ENCODE measurements around the gene PARVG. TPM values are rescaled to one million over a fixed set of nuclear protein-coding genes. Genes with fewer than 3 reads are reported as not detected.

The PARVG gene
- polyA plus RNA-seq, 4 donors = 2.0 to 3.0 (median 2.3) TPM

DNA sequence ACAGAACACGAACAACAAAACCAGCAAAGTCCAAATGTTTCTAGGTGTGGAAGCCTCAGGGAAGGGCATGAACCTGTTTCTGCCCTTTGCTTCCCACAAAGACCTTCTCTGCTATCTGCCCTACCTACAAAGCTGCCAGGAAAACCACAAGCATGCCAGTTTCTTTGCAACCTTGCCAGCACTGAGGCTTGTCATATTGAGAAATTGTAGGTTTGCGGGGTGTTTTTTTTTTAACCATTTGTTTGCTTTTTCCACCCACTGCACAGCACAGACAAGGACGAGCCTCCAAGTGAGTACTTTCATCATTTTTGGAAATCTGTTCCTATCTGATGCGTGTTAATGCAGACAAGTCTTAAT is 12.8 kb downstream of the PARVG start:
- DNase-seq (ENCODE audit: low read depth in 4 of 4, low spot score in 2 of 4) = no peak

DNA sequence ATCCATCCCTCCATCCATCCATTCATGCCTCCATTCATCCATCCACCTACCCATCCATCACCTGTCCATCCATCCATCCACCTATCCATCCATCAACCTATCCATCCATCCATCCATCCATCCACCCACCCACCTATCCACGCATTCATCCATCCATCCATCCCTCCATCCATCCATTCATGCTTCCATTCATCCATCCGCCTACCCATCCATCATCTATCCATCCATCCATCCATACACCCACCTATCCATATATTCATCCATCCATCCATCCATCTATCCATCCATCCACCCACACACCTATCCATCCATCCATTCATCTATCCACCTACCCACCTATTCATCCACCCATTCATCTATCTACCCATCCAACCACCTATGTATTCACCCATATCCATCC is 13.8 kb downstream of the PARVG start:
- DNase-seq (ENCODE audit: low read depth in 4 of 4, low spot score in 2 of 4) = no peak

DNA sequence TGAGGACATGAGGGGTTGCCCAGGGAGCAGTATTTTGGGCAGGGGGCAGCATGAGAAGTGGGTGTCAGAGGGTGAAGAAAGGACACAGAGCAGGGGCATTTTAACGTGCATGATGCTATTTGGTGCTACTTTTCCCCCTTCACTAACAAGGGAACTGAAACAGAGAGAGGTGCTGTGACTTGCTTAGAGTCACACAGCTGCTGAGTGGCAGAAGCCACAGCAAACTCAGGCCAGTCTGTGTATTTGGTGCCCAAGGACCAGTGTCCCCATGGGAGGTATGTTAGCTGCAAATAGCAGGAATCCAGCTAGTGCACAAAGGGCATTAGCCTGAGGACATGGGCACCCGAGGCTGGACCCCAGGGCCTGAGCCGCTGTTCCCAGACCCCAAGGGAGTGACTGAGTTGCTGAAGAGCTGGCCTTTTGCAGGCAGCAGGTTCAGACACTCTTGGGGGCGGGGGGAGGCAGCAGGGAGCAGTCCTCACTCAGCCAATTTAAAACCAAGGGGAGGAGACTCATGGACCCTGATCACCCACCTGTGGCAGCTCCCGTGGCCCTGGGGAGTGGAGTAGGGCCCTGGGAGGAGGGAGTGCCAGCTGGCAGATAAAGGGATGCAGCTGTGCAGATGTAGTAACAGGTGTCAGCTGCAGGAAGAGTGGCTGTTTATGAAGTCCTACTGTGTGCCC is 14.6 kb downstream of the PARVG start:
- DNase-seq (ENCODE audit: low read depth in 4 of 4, low spot score in 2 of 4) = no peak

DNA sequence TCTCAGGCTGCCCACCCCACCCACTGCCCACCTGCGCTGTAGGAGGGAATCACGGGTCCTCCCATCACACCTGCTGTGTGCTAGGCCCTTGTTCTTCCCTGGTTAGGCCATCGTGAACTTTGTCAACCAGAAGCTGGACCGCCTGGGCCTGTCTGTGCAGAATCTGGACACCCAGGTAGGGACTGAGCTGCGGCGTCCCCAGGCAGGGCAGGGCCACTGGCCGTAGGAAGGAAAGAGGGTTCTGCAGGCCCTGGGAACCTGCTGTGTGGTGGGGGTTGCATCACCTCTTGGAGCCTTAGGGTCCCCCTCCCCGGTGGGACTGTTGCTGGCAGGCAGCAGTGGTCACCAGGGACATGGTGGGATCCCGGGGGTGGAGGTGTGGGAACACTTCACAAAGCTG is 15.5 kb downstream of the PARVG start:
- DNase-seq (ENCODE audit: low read depth in 4 of 4, low spot score in 2 of 4) = no peak

DNA sequence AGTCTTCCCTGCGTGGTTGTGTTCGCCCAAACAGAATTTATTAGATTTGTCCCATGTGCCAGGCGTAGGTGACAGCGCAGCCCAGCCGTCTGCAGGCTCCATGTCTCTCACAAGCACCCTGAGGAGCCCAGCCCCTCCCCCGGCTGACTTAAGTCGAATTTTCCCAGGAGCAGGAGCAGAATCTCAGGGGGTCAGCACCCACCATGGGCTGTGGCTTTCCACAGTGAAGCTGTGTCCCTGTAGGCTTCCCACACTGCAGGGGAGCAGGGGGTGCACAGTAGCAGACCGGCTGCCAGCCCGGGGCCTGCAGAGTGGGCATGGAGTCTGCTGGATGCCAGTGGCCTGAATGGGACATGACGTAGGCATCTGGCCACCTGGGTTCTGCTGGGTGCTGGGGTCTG is 16.0 kb downstream of the PARVG start:
- DNase-seq (ENCODE audit: low read depth in 4 of 4, low spot score in 2 of 4) = no peak

DNA sequence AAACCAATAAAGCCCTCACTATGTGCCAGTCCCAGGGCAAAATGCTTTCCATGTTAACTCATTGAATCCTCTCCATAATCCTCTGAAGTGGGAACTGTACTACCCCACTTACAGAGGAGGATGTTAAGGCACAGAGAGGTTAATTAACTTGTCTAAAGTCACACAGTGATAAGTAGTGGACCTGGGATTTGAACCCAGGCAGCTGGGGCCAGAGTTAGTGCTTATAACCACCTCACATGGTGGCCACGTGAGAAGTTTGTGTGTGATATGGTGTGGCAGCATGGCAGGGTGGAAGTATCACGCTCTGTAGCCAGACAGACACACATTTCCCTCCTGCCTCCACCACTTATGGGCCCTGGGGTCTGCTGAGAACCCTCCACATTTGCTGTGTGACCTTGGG is 16.5 kb downstream of the PARVG start:
- DNase-seq (ENCODE audit: low read depth in 4 of 4, low spot score in 2 of 4) = no peak

DNA sequence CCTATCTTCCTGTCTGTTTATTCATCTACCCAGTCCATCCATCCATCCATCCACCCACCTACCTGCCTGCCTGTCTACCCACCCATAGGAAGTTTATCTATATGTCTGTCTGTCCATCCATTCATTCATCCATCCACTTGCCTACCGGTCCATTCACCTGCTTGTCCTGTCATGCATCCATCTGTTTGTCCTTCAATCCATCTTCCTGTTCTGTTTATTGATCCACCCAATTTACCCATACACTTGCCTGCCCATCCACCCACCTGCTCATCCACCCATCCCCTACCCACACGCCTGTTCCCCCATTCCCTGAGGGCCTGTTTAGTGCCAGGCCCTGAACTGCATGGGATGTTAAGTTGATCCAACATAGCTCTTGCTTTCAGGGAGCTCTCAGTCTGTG is 18.4 kb downstream of the PARVG start:
- no peak for DNase-seq (ENCODE audit: low read depth in 4 of 4, low spot score in 2 of 4)

DNA sequence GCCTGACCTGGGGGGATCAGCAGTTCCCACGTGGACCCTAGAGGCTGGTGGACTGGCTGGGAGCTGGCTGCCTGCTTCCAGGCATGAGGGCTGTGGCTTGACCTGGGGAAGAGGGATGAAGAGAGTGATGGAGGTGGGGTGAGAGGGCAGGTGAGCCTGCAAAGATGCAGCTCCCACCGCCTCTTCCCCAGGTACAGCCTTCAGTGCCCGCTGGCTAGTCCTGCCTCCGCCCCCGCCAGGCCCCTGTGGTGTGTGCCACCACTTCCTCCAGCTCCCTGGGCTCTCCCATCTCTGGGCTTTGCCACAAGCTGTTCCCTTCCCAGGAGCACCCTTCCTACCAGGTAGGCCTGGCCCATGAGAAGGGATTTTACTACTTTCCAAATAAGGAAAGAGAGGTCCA is 19.1 kb downstream of the PARVG start:
- DNase-seq (ENCODE audit: low read depth in 4 of 4, low spot score in 2 of 4) = no peak

DNA sequence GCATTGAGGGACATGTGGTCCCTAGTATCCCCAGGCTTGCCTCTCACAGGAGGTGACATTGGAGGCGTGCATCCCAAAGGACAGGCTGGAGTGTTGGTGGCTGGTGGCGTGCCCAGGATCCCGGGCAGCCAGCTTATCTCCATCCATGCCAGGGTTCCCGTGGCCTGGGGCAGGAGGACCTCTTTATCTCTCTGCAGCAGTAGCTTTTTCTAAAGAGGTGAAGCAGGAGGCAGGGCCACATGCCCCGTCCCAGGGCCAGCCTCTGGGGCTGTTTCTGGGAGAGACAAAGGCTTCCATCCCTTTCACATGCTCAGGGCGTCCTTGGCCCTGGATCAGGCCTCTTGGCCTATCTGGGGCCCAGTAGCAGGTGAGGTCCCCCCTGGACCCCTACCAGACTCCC is 19.7 kb downstream of the PARVG start:
- no peak for DNase-seq (ENCODE audit: low read depth in 4 of 4, low spot score in 2 of 4)

DNA sequence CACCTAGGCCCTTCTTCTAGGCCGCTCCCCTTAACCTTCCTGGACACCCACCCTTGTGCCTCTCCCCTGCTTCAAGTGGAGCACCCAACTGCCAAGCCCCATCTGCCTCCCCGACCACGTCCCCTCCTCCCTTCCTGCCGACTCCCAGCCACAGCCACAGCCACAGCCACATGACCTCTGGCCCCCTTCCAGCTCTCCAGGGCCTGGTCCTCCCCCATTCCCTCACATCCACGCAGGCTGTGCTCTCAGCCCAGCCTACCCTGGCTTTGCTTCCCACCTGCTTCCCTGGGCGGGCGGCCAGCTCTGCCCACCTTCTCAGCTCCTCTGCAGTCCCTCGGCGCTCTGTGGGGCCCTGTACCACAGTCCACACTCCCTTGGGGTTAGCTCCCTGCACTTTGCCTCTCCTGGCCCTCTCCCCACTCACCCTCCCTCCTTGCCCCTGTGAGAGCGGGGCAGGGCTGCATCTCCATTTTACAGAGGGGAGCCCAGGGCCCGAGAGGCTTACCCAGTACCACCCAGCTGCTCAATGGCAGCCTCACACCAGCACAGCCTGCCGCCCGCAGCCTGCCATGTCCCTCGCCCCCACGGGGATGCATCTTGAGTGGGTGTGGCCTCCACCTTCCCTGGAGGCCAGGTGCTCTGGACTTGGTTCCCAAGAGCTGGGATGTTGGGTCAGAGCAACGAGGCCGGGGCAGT is 20.3 kb downstream of the PARVG start:
- DNase-seq (ENCODE audit: low read depth in 4 of 4, low spot score in 2 of 4) = no peak

DNA sequence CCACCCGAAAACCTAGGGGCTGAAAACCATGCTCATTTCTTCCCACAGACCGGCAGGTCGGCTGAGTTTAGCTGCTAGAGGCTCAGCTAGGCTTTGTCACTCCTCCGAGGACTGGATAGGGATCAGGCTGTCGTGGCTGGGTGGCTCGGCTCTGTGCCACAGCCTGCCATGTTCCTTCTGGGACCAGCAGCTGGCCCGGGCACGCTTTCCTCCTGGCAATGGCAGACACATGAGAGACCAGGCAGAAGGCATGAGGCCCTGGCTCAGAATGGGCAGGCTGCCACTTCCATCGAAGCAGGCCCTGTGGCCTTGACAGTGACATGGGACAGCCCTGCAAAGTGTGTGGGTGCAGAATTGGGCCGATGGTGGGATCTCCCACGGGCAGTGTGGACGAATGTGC is 20.9 kb downstream of the PARVG start:
- no peak for DNase-seq (ENCODE audit: low read depth in 4 of 4, low spot score in 2 of 4)

DNA sequence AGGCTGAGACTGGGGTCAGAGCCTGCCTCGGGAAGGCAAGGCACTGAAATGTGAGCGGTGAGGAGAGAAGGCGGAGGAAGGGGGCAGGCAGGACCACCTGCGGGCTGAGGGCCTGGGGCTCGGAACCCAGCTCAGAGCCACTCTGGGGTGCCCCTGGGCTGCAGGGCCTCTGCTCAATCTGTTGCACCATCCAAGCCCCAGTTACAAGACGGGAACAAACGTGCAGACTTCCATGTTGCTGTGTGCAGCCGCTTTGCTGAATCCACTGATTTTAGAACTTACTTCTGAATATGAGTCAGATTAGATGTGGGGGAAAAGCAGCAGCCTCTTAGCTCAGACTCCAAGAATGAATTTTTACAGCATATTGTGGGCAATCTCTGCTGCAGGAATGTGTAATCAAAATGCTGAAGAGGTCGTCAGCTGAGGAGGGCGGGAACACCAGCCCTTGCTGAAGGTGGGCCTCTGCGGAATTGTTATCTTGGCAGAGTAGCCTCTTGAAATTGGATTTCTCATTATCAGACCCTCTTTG is 21.6 kb downstream of the PARVG start:
- no peak for DNase-seq (ENCODE audit: low read depth in 4 of 4, low spot score in 2 of 4)

DNA sequence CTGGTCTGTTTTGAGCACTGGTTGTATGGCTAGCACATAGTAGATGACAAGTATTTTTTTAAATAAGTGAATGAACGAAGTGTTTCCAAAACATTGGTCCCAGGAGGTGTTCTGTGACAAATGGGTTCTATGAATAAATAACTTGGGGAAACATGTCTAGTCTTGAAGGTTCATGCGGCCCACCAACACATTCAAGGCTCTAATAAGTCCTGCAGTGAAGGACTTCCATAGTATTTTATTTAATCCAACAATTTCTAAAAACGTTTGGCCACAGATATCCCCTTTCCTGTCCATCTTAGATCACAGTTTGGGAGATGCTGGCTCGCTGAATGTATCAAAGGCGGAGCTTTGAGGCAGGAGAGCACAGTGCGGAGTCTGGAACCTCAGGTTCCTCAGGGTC is 22.5 kb downstream of the PARVG start:
- no peak for DNase-seq (ENCODE audit: low read depth in 4 of 4, low spot score in 2 of 4)

DNA sequence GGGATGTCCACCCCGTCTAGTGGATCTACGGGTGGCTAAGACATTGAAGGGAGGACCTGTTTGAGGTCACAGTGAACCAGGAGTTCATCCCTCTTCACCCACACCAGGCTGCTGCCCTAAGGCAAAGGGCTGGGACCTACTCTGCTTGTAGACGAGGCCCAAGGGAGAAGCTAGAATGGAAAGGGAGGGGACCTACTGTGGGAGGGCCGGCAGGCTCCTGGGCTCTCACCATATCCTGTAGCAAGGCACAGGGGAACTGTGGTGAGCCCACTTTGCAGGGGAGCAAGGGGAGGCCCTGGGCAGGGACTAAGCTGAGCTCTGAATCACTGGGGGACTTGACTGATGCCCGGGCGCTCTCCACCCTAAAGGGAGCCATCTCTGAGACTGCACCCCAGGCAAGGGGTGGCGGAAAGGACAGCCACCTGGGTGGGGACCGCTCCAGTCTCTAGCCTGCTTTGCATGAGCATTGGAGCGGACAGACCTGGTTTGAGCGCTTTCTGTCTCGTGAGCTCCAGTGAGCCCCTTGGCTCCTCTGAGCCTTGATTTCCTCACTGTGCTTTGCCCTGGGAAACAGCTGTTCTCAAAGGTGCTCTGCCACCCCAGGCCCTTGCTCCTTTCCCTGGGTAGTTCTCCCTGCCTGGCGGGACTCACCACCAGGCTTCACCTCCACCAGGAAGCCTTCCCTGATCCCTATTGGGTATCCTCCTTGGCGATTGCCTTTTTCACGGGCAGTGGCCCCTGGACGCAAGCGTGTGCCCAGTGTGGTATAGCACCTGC is 24.2 kb downstream of the PARVG start:
- no peak for DNase-seq (ENCODE audit: low read depth in 4 of 4, low spot score in 2 of 4)

DNA sequence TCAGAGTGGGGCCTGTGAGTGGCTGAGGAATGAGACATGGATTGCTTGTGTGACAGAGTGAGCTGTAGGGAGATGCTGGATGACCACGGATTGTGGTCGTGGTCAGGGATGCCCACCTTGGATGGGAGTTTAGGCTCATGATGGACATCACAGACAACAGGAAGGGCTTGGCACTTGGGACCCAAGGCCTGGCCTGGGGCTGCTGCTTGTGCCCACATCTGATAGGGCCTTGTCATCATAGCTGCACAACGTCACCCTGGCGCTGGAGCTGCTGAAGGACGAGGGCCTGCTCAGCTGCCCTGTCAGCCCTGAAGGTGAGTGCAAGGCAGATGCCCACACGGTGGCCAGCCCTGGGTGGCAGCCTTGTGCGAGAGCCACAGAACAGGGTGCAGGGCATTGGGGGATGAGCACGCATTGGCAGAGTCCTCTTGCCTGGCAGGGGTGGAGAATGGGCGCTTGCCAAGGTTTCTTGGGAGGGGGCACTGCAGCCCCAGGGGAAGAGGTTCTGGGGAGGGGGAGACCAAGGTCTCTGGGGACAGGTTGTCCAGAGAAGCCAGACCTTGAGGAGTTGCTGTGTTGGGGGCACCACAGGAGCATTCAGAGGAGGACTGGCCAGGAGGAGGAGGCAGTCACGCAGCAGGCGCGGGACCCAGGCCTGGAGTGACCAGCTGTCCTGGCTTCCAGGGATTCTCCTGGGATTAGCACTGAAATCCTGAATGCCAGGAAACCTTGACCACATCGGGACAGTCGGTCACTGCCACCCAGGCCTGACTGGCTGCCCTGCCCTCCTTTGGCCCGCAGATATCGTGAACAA is 25.0 kb downstream of the PARVG start:
- no peak for DNase-seq (ENCODE audit: low read depth in 4 of 4, low spot score in 2 of 4)

DNA sequence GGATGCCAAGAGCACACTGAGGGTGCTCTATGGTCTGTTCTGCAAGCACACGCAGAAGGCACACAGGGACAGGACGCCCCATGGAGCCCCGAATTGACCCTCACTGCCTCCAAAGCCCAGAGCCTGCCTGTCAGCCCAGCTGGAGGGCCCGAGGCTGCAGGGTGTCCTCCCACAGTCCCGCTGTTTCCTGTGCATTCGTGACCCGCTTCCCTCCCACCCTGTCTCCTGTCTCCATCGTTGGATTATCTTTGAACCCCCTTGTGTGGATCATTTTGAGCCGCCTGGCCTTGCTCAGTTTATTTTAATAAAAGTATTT is 25.6 kb downstream of the PARVG start:
- DNase-seq (ENCODE audit: low read depth in 4 of 4, low spot score in 2 of 4) = no peak

DNA sequence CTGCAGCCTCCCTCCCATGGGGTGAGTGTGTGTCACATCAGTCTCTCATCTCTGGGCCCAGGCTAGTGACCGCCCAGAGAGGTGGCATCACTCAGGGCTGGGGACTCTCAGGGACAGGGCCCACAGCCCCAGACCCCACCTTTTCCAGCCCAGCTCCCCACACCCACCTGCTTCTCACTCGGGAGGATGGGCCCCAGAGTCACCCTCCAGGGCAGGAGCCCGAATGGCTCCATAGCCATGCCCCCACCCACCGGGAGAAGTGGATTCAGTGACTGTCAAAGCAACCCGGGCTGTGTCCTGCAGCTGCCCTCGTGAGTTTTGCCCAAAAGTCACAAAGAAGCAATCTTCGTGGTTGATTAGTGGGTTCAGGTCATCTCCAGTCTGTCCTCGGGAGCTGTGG is 26.0 kb downstream of the PARVG start:
- no peak for DNase-seq (ENCODE audit: low read depth in 4 of 4, low spot score in 2 of 4)

DNA sequence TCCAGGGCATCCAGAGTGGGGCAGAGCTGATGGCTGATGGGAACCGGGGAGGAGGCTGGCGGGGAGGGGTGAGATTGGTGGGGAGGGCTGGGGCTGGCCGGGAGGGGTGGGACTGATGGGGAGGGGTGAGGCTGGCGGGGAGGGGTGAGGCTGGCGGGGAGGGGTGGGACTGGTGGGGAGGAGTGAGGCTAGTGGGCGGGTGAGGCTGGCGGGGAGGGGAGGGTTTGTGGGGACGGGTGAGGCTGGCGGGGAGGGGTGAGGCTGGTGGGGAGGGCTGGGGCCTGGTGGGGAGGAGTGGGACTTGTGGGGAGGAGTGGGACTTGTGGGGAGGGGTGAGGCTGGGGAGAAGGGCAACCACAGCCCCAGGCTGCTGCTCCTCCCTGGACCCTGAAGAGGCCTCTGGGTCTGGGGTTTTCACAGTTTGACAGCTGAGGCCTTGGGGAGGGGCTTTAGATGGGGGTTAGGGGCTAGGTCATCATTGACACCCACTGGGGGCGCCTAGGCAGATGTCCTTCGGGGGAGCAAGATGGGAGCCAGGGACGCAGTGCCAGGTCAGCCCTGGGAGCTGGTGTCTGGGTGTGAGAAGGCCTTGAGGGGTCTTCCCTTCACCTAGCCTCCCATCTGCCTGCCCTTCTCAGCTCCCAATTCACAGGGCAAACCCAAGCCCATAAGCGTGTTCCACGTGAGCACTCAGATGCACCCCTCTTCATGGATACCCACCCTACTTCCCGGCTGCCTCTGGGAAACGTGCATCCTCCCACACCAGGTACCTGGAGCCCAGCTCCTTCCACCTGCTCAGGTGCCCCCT is 26.7 kb downstream of the PARVG start:
- no peak for DNase-seq (ENCODE audit: low read depth in 4 of 4, low spot score in 2 of 4)

DNA sequence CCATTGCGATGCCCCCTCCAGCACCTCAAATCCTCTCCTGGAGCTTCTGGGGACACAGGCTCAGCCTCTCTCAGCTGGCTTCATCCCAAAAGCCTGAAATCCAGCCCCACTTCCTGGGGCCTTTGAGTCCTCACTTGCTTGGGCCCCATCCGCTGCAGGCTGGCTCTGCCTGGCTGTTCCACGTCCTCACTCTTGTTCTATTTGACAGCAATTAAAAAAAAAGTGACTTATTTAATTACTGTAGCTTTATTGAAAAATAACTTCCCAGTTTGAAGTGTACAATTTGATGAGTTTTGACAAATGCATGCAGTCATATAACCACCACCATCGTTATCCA is 27.2 kb downstream of the PARVG start:
- DNase-seq (ENCODE audit: low read depth in 4 of 4, low spot score in 2 of 4) = no peak

DNA sequence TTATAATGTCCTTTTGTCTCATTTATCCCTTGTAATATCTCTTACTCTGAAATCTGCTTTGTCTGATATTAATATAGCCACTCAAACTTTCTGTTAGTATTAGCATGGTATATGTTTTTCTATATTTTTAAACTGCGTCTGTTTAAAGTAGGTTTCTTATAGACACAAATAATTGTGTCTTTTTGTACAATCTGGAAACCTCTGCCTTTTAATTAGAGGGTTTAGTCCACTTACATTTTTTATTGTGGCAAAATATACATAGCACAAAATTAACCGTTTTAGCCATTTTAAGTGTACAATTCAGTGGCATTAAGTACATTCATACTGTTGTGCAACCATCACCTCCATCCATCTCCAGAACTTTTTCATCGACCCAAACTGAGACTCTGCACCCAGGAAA is 28.6 kb downstream of the PARVG start:
- DNase-seq (ENCODE audit: low read depth in 4 of 4, low spot score in 2 of 4) = no peak
